ENCODE data around the gene CHMP6.

CHMP6 gene

DNA sequence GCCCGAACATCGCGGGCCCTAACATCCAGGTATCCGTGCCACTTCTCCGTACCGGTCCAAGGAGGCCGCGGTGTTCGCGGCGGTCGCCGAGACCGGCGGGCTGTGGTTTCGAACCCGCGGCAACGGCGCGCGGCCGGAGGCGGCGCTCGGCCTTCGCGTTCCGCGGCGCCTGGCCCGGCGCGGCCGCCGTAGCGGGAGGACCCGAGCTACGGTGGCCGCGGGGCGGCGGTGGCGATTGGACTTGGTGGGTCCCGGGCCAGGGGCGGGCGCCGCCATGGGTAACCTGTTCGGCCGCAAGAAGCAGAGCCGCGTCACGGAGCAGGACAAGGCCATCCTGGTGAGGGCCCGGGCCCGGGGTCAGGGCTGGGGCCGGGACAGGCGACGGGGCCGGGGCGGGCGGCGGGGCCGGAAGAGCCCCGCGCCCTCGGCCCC lies at the start of gene CHMP6:
CHMP6 (plus strand) TSS at position 197 of the 432 bp plus-strand sequence; CDS start at position 275, 78 bp downstream.
- peak within 1 kb of the TSS; percentile 98 for H3K4me3 ChIP-seq (ENCODE audit: low read length, poor library complexity, severe bottlenecking)
- no peak for TF ChIP-seq EZH2phosphoT487 (IDR thresholded peaks at IDR 0.05; ENCODE audit: borderline replicate concordance)
- TF ChIP-seq, protein P1, sequence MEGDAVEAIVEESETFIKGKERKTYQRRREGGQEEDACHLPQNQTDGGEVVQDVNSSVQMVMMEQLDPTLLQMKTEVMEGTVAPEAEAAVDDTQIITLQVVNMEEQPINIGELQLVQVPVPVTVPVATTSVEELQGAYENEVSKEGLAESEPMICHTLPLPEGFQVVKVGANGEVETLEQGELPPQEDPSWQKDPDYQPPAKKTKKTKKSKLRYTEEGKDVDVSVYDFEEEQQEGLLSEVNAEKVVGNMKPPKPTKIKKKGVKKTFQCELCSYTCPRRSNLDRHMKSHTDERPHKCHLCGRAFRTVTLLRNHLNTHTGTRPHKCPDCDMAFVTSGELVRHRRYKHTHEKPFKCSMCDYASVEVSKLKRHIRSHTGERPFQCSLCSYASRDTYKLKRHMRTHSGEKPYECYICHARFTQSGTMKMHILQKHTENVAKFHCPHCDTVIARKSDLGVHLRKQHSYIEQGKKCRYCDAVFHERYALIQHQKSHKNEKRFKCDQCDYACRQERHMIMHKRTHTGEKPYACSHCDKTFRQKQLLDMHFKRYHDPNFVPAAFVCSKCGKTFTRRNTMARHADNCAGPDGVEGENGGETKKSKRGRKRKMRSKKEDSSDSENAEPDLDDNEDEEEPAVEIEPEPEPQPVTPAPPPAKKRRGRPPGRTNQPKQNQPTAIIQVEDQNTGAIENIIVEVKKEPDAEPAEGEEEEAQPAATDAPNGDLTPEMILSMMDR (conservative IDR thresholded peaks at IDR 0.05; ENCODE audit: low read length): 0 out of 2 replicates have a peak, but pooled peaks have one; percentile 11
- peaks cover 17% of the 10 kb centered on the region for H3K4me1 ChIP-seq (ENCODE audit: insufficient read depth, low read length, poor library complexity, severe bottlenecking)
- no peaks in the 10 kb centered on the region for H3K9me2 ChIP-seq (replicated peaks; ENCODE audit: low read depth, low read length)
- no peaks in the 10 kb centered on the region for H3K27me3 ChIP-seq (ENCODE audit: insufficient read depth, low read length, poor library complexity, severe bottlenecking)
- H3F3A ChIP-seq (ENCODE audit: low read depth): no peaks in the 10 kb centered on the region
- peak within 1 kb of the TSS; percentile 99 for H2AFZ ChIP-seq (ENCODE audit: low read length)
- H3K4me2 ChIP-seq (ENCODE audit: low read depth, low read length, poor library complexity, severe bottlenecking): peak within 1 kb of the TSS; percentile 100
- H3K9me3 ChIP-seq (ENCODE audit: insufficient read depth, low read depth, low read length): no peaks in the 10 kb centered on the region
- H3K9ac ChIP-seq (ENCODE audit: low read depth, low read length, poor library complexity, severe bottlenecking): peak within 1 kb of the TSS; percentile 81
- H3K79me2 ChIP-seq (ENCODE audit: insufficient read depth, low read length): peaks cover 21% of the 10 kb centered on the region
- H3K36me3 ChIP-seq (ENCODE audit: insufficient read depth, low read length): peaks cover 6% of the 10 kb centered on the region; the same call in 1 of the 2 replicates
- H4K20me1 ChIP-seq (ENCODE audit: insufficient read depth, low read length, poor library complexity, severe bottlenecking): peaks cover 8% of the 10 kb centered on the region

DNA sequence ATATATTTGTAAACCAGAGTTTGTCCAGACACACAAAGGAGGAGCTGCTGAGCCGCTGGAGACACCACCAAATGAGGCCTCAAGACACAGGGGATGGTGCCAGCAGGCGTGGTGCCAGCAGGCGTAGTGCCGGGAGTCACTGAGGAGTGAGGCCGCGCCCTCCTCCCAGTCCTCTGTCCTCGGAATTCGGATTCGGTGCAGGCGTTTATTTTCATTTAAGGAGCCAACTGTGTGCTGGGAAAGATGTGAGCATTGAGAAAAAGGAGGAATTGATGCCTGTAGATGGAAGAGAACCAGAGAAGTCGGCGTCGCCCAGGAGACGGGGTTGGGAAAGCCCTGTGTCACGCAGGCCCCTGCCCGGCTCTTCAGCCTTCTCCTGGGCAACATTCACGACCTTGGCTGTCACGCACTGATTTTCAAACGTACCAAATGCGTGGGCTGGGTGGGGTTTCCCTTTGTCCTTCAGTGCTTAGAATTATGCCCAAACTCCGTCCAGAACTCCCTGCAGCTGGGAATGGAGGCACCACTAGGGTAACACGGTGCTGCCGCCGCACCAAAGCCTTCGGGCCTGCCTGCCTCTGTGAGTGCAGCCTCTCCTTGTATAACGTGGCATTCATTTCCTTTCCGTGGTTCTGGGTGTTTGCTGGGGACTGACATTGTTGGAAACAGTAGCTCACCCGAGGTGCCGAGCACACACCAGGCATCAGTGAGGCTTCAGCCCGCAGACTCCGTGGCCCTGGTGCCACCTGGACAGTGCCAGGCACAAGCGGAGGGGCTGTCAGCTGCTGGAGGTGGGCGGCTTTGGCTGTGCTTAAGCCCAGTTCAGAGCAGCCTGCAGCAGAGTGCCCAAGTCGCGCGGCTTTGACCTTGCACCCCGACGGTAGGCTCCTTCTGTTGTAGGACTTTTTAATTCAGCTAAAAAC lies 49.0 kb upstream of the CHMP6 start:
- Histone ChIP-seq H3K4me1 (ENCODE audit: insufficient read depth, low read length, poor library complexity, severe bottlenecking) (peaks cover 16% of the 10 kb centered on the region), H3K4me3 (ENCODE audit: low read length, poor library complexity, severe bottlenecking) (no peak overlapping the region), H4K20me1 (ENCODE audit: insufficient read depth, low read length, poor library complexity, severe bottlenecking) (no peaks in the 10 kb centered on the region), H3K9me3 (ENCODE audit: insufficient read depth, low read depth, low read length) (no peaks in the 10 kb centered on the region), H3F3A (ENCODE audit: low read depth) (no peaks in the 10 kb centered on the region), H3K9ac (ENCODE audit: low read depth, low read length, poor library complexity, severe bottlenecking) (no peak overlapping the region), H3K4me2 (ENCODE audit: low read depth, low read length, poor library complexity, severe bottlenecking) (no peak overlapping the region), H3K36me3 (ENCODE audit: insufficient read depth, low read length) (peaks cover 11% of the 10 kb centered on the region; the same call in 1 of the 2 replicates), H3K9me2 (replicated peaks; ENCODE audit: low read depth, low read length) (no peaks in the 10 kb centered on the region), H2AFZ (ENCODE audit: low read length) (no peak overlapping the region), H3K79me2 (ENCODE audit: insufficient read depth, low read length) (no peaks in the 10 kb centered on the region), H3K27me3 (ENCODE audit: insufficient read depth, low read length, poor library complexity, severe bottlenecking) (no peaks in the 10 kb centered on the region)
- no peak for TF ChIP-seq EZH2phosphoT487 (IDR thresholded peaks at IDR 0.05; ENCODE audit: borderline replicate concordance)
- TF ChIP-seq, protein P1 (conservative IDR thresholded peaks at IDR 0.05; ENCODE audit: low read length): no peak

DNA sequence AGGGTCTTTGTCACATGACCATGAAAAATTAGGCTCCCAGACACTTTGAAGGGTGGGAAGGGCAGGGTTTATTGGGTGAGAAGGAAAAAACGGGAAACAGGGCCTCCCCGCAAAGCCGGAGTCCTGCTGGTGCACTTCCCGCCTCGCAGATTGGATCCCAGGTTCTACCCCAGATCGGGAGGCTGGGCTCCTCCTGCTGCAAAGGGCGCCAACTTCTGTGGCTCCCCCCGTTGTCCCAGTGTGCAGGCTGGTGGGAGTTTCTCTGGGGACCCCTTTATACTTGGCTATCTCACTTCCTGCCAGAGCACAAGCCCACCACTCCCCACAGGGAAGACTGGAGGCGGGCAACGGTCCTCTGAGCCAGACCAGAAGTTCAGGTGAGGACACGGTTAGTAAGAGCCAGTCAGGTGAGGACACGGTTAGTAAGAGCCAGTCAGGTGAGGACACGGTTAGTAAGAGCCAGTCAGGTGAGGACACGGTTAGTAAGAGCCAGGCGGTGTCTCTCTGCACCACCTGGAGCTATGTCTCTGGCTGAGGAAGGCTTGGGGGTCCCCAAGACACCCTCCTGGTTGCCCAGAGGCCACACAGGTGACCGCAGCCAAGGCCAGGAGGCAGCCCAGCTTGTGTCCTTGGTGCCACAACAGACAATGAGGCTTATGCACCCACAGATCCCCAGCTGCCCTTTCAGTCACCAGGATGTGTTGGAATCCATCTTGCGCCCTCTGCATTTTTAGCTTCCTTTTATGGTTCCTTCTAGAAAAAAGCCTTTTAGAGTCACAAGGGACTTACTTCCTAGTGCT lies 48.1 kb upstream of the CHMP6 start:
- Histone ChIP-seq H3K4me1 (ENCODE audit: insufficient read depth, low read length, poor library complexity, severe bottlenecking) (peaks cover 10% of the 10 kb centered on the region), H2AFZ (ENCODE audit: low read length) (no peak overlapping the region), H3K79me2 (ENCODE audit: insufficient read depth, low read length) (no peaks in the 10 kb centered on the region), H3K36me3 (ENCODE audit: insufficient read depth, low read length) (peaks cover 11% of the 10 kb centered on the region; the same call in 1 of the 2 replicates), H3K9me3 (ENCODE audit: insufficient read depth, low read depth, low read length) (no peaks in the 10 kb centered on the region), H3F3A (ENCODE audit: low read depth) (no peaks in the 10 kb centered on the region), H4K20me1 (ENCODE audit: insufficient read depth, low read length, poor library complexity, severe bottlenecking) (no peaks in the 10 kb centered on the region), H3K27me3 (ENCODE audit: insufficient read depth, low read length, poor library complexity, severe bottlenecking) (no peaks in the 10 kb centered on the region), H3K4me2 (ENCODE audit: low read depth, low read length, poor library complexity, severe bottlenecking) (no peak overlapping the region), H3K9me2 (replicated peaks; ENCODE audit: low read depth, low read length) (no peaks in the 10 kb centered on the region), H3K9ac (ENCODE audit: low read depth, low read length, poor library complexity, severe bottlenecking) (no peak overlapping the region), H3K4me3 (ENCODE audit: low read length, poor library complexity, severe bottlenecking) (no peak overlapping the region)
- TF ChIP-seq EZH2phosphoT487 (IDR thresholded peaks at IDR 0.05; ENCODE audit: borderline replicate concordance): no peak
- TF ChIP-seq, protein P1 (conservative IDR thresholded peaks at IDR 0.05; ENCODE audit: low read length): no peak
